ENCODE measurements around the gene ELOVL5.

GRCh38 chr6:53281518-53282215 lies 67.1 kb downstream of the ELOVL5 start:
- TF ChIP-seq CTCF (IDR thresholded peaks at IDR 0.05): no peak
- no peak for TF ChIP-seq EZH2phosphoT487 (IDR thresholded peaks at IDR 0.05)

Measured in neural progenitor cell (in vitro differentiated cells).